BLaER1 (cell line): Measurements from ENCODE around the gene FREM2.

Source experiments
- H3K27ac ChIP-seq: shearing (Covaris generic); formaldehyde crosslinking; 2 replicates; pipeline ENCODE4 v1.8.1; 2022
- H3K27me3 ChIP-seq: shearing (Covaris generic); formaldehyde crosslinking; 2 replicates; pipeline ENCODE4 v1.8.1; 2022
- H3K36me3 ChIP-seq: shearing (Covaris generic); formaldehyde crosslinking; 2 replicates; pipeline ENCODE4 v1.8.1; 2022
- H3K4me1 ChIP-seq: shearing (Covaris generic); formaldehyde crosslinking; 2 replicates; pipeline ENCODE4 v1.8.1; 2022
- H3K4me2 ChIP-seq: shearing (Covaris generic); formaldehyde crosslinking; 2 replicates; pipeline ENCODE4 v1.8.1; 2022
- H3K4me3 ChIP-seq: shearing (Covaris generic); formaldehyde crosslinking; 2 replicates; pipeline ENCODE4 v1.8.1; 2022
- H3K9ac ChIP-seq: shearing (Covaris generic); formaldehyde crosslinking; 2 replicates; pipeline ENCODE4 v1.8.1; 2022
- H3K9me3 ChIP-seq: shearing (Covaris generic); formaldehyde crosslinking; 2 replicates; pipeline ENCODE4 v1.8.1; 2022
- H4K20me1 ChIP-seq: shearing (Covaris generic); formaldehyde crosslinking; 2 replicates; pipeline ENCODE4 v1.8.1; 2022
- Cebpa-rat ChIP-seq: shearing (Covaris generic); IDR thresholded peaks from 2 replicates; pipeline ENCODE4 v1.8.1; 2022

The FREM2 gene

DNA sequence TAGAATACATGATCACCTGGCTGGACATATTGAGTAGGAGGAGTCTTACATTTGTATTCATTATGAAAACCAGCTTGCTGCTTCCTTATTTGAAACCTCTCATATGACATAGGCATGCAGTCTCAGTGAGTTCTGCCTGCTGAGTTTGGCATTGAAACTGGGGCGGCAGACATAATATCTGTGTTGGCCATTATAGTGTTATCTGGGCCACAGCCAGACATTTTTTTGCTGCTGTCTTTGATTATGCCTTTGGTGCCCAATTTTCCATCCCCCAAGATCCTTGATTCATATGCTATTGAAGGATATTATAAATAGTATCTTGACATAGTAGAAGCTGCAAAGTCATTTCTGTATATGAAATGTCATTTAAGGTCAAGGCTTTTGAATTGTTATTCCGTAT is 15.8 kb downstream of the FREM2 start:
- H3K27me3 ChIP-seq: no peaks in the 10 kb centered on the region
- H3K36me3 ChIP-seq: no peaks in the 10 kb centered on the region
- no peak overlapping the region for H3K4me2 ChIP-seq
- H3K4me1 ChIP-seq: no peaks in the 10 kb centered on the region
- H3K4me3 ChIP-seq: no peak overlapping the region
- no peaks in the 10 kb centered on the region for H4K20me1 ChIP-seq
- H3K27ac ChIP-seq: no peak overlapping the region
- TF ChIP-seq Cebpa-rat: no peak
- no peak overlapping the region for H3K9ac ChIP-seq
- H3K9me3 ChIP-seq: no peaks in the 10 kb centered on the region

DNA sequence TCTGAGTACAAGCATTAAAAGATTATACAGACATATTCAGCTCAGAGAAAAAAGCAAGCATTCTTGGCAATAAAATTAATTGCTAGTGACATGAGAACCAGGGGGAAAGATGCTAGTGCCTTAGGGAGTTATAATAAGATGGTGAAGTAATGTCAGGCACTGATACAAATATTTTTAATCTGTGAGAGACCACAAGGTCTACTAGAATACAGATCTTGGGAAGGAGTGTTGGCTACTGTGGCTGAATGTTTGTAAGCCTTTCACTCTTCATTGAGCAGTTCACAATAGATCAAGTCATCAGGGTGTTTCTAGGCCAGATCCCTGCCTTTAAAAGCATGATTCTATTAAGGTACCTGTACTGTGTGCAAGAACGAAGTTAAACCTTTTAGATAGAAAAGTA is 16.4 kb downstream of the FREM2 start:
- Histone ChIP-seq H3K4me2 (no peak overlapping the region), H3K36me3 (no peaks in the 10 kb centered on the region), H3K27ac (no peak overlapping the region), H3K9me3 (no peaks in the 10 kb centered on the region), H3K9ac (no peak overlapping the region), H4K20me1 (no peaks in the 10 kb centered on the region), H3K4me1 (no peaks in the 10 kb centered on the region), H3K4me3 (no peak overlapping the region), H3K27me3 (no peaks in the 10 kb centered on the region)
- TF ChIP-seq Cebpa-rat: no peak

DNA sequence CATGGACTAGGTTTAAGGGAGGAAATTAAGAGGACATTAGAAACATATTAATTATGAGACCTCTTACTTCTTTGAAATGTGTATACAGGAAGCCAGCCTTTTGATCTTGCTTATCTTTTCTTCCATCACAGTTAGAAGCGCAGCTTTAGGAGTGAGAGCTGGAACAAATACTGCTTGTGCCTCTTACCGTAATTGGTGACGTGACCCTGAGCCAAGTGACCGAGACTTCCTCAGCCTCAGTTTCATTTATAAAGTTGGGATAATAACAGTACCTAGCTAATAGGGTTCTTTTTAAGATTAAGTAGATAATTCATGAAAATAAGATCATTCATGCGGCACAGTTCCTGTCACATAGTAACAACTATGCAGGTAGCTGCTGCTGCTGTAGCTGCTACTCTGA is 18.5 kb downstream of the FREM2 start:
- no peak overlapping the region for H3K27ac ChIP-seq
- no peaks in the 10 kb centered on the region for H3K27me3 ChIP-seq
- H4K20me1 ChIP-seq: no peaks in the 10 kb centered on the region
- H3K4me1 ChIP-seq: no peaks in the 10 kb centered on the region
- H3K36me3 ChIP-seq: no peaks in the 10 kb centered on the region
- TF ChIP-seq Cebpa-rat: no peak
- no peak overlapping the region for H3K9ac ChIP-seq
- H3K4me2 ChIP-seq: no peak overlapping the region
- H3K4me3 ChIP-seq: no peak overlapping the region
- no peaks in the 10 kb centered on the region for H3K9me3 ChIP-seq

DNA sequence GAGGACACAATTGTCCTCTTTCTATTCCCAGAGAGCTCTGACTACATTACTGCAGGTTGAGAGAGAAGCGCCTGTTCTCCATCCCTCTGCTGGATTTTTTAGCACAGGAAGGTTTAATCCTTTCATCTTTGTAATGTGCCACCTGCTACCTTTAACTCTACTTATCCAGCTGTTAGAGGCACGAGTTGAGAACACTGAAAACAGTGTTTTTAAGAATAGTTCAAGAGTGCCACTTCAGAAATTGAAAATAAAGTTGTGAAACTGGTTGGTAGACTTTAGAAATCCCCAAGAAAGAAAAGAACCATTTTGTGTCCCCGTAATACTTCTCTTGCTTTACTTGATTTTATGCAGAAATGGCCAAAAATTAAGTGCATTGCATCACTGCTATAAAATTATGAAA is 20.6 kb downstream of the FREM2 start:
- Histone ChIP-seq H3K27me3 (no peaks in the 10 kb centered on the region), H3K4me1 (no peaks in the 10 kb centered on the region), H3K4me3 (no peak overlapping the region), H3K4me2 (no peak overlapping the region), H3K9ac (no peak overlapping the region), H3K36me3 (no peaks in the 10 kb centered on the region), H3K27ac (no peak overlapping the region), H4K20me1 (no peaks in the 10 kb centered on the region), H3K9me3 (no peaks in the 10 kb centered on the region)
- TF ChIP-seq Cebpa-rat: no peak

DNA sequence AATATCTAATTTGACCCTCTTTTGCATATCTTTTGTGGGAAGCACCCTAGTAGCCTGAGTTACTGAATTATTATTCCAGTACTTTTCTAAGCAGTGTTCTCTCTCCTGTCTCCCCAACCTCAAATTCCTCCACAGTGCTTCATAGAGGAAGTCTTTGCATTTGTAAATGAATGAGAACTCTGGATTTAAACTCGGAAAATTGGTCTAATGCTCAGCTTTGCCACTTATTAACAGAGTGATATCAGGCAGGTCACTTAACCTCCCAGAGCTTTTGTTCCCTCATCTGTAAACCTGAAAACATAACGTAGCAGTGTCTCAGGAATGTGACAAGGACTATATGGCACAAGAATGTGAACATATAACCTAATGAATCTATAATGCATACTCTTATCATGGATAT is 26.2 kb downstream of the FREM2 start:
- no peaks in the 10 kb centered on the region for H4K20me1 ChIP-seq
- no peaks in the 10 kb centered on the region for H3K4me1 ChIP-seq
- H3K9ac ChIP-seq: no peak overlapping the region
- H3K36me3 ChIP-seq: no peaks in the 10 kb centered on the region
- no peaks in the 10 kb centered on the region for H3K27me3 ChIP-seq
- H3K4me2 ChIP-seq: no peak overlapping the region
- TF ChIP-seq Cebpa-rat: no peak
- H3K9me3 ChIP-seq: no peaks in the 10 kb centered on the region
- no peak overlapping the region for H3K27ac ChIP-seq
- no peak overlapping the region for H3K4me3 ChIP-seq

DNA sequence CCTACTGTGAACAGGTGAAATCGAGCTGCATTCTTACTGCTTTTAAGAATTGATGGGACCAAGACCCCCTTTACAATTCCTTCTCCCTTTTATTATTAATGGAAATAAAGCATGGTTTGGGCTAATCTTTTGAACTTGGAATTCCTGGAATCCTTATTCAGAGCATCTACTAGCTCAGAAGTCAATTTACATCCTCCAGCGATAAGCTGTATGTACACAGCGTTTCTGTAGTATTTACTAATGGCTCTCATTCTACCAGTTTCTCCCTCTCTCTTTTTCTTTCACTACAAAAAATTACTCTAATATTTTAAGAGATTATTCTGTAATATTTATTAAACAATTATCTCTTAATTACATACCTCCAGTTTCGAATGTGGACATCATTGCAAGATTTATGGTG is 31.5 kb downstream of the FREM2 start:
- H3K36me3 ChIP-seq: no peaks in the 10 kb centered on the region
- no peak for TF ChIP-seq Cebpa-rat

DNA sequence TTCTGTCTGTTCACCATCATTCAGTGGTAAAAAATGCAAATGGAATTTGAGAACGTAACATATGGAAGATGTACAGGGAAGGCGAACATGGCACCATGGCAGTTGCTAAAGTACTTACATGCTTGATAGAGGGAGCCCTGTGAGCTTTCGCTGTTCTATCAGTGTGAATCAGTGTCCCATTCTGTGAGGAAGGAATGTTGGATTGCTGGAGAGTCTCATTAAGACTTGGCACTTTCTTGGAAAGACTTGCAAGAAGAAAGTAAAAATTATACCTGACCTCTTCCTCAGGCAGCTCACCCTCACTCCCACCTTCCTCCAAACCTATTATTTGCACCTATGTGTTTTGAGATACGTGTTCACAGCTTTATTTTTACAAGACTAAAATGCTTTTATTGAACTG is 43.5 kb downstream of the FREM2 start:
- Histone ChIP-seq H3K36me3 (no peaks in the 10 kb centered on the region), H3K9ac (no peak overlapping the region), H3K9me3 (no peaks in the 10 kb centered on the region), H3K27ac (no peak overlapping the region), H4K20me1 (no peaks in the 10 kb centered on the region), H3K4me2 (no peak overlapping the region), H3K27me3 (no peaks in the 10 kb centered on the region), H3K4me3 (no peak overlapping the region), H3K4me1 (no peaks in the 10 kb centered on the region)
- TF ChIP-seq Cebpa-rat: no peak

More for the DNA sequence above, 31.5 kb downstream of the FREM2 start:
- no peak overlapping the region for H3K9ac ChIP-seq
- no peak overlapping the region for H3K27ac ChIP-seq
- H4K20me1 ChIP-seq: no peaks in the 10 kb centered on the region
- H3K4me1 ChIP-seq: no peaks in the 10 kb centered on the region
- no peak overlapping the region for H3K4me3 ChIP-seq
- no peaks in the 10 kb centered on the region for H3K9me3 ChIP-seq
- H3K27me3 ChIP-seq: no peaks in the 10 kb centered on the region
- H3K4me2 ChIP-seq: no peak overlapping the region

DNA sequence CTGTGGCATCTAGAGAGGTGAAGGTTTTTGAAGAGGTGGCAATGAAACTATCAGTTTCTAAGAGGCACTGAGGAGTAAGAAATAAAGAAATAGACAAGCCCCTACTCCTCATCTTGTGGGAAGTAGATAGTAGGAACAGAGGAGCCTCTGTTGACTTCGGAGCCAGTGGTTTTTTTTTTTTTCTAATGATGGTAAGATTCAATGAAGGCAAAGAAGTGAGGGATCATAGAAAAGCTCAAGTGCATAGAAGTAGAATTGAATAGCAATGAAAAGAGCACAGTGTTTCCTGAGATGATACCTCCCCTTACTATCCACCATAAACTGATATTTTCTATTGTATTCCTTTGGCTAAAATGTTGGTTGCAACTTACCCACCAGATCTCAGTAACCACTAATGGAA is 46.3 kb downstream of the FREM2 start:
- no peaks in the 10 kb centered on the region for H3K27me3 ChIP-seq
- no peaks in the 10 kb centered on the region for H3K36me3 ChIP-seq
- no peaks in the 10 kb centered on the region for H4K20me1 ChIP-seq
- TF ChIP-seq Cebpa-rat: no peak
- H3K4me1 ChIP-seq: no peaks in the 10 kb centered on the region
- H3K4me2 ChIP-seq: no peak overlapping the region
- no peak overlapping the region for H3K9ac ChIP-seq
- no peak overlapping the region for H3K27ac ChIP-seq
- H3K9me3 ChIP-seq: no peaks in the 10 kb centered on the region
- H3K4me3 ChIP-seq: no peak overlapping the region

DNA sequence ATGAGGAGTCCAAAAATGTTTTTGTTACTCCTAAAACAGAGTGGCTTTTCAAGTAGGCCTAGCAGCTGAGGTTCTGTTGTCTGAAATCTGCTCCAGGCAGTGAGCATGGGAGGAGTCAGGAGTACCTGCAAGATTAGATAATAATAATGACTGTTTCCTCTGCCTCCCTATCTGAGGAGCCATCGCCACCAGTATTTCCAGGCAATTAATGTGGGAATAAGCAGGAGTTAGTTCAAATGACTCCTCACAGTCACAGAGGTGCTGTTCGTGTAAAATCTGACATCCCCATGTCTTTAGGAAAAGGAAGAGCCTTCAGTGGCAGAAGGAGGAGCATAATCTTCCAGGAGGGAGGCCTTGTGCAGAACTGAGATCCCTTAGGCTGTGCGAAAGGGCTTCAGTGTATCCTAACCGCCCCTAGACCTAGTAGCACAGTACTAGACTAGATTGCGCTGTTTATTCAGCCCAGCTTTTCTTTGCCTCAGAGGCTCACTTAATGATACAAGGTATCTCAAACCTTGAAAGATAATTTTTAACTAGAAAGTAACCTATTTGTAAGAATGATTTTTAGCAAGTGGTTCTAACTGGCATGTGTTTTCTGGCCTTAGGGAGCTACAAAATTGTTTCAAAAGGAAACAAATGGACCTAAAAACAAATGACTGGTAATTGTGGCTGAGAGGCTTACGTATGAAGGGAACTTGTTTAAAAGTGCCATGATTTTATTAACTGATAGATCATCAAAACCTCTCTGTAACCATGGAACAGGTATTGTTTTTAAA is 49.0 kb downstream of the FREM2 start:
- Histone ChIP-seq H4K20me1 (no peaks in the 10 kb centered on the region), H3K9ac (no peak overlapping the region), H3K9me3 (no peaks in the 10 kb centered on the region), H3K4me2 (no peak overlapping the region), H3K36me3 (no peaks in the 10 kb centered on the region), H3K27me3 (no peaks in the 10 kb centered on the region), H3K4me1 (no peaks in the 10 kb centered on the region), H3K4me3 (no peak overlapping the region), H3K27ac (no peak overlapping the region)
- no peak for TF ChIP-seq Cebpa-rat

DNA sequence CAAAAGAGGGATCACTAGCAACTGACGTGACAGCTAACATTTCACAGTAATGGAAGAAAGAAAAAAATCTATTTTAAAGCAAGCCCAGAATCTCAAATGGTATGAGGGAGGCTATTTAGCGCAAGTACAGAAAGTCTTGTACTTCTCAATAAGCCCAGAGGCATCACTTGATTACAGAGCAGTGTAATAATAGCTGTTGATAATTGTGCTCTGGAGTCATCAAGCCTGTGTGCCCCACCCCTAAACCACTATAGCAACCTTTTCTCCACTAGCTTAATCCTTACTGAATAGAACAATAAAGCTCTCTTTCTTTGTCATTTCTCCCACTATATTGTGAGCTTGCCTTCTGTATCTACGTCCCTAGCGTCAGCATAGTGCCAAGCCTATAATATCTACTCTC is 56.6 kb downstream of the FREM2 start:
- Histone ChIP-seq H3K36me3 (no peaks in the 10 kb centered on the region), H3K4me2 (no peak overlapping the region), H3K4me3 (no peak overlapping the region), H4K20me1 (no peaks in the 10 kb centered on the region), H3K9ac (no peak overlapping the region), H3K27me3 (no peaks in the 10 kb centered on the region), H3K9me3 (no peaks in the 10 kb centered on the region), H3K4me1 (no peaks in the 10 kb centered on the region), H3K27ac (no peak overlapping the region)
- TF ChIP-seq Cebpa-rat: no peak

DNA sequence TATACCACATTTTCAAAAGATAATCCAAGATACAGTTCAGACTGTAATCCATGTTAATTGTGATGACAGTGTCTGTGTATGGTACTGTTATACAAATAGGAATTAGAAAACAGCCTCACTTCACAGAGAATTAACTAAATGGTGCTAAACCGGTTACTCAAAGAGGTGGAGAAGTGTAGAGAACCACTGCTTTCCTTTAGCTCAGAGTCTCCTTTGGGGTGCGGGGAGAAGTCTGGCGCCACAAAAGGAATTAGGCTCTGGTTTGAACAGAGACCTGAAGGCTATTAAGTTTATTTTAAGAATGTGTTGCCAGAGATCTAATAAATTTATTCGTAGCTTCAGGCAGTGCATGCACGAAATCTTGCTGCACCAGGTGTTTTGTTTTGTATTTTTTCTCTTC is 65.8 kb downstream of the FREM2 start:
- no peak for TF ChIP-seq Cebpa-rat

More for the DNA sequence above, 65.8 kb downstream of the FREM2 start:
- H3K4me2 ChIP-seq: no peak overlapping the region
- H3K27me3 ChIP-seq: peaks cover 5% of the 10 kb centered on the region; the same call in 1 of the 2 replicates
- H3K9me3 ChIP-seq: no peaks in the 10 kb centered on the region
- H3K4me1 ChIP-seq: no peaks in the 10 kb centered on the region
- no peaks in the 10 kb centered on the region for H4K20me1 ChIP-seq
- H3K9ac ChIP-seq: no peak overlapping the region
- H3K4me3 ChIP-seq: no peak overlapping the region
- H3K27ac ChIP-seq: no peak overlapping the region
- H3K36me3 ChIP-seq: no peaks in the 10 kb centered on the region
